HEK293 (cell line): Measurements from ENCODE around the gene KCND2.

Experiments used
- CTCF ChIA-PET: fragments of 350-600 bp; formaldehyde crosslinking; extraction: SDS; loops from one replicate; lab custom pipeline; 2021; ENCODE audit warnings: antibody characterized with exemption; lab: Yijun Ruan, JAX
- POLR2A ChIA-PET: fragments of 300-600 bp; formaldehyde crosslinking; extraction: SDS; loops from one replicate; lab custom pipeline; 2020; ENCODE audit warnings: antibody characterized with exemption, inconsistent platforms; lab: Yijun Ruan, JAX
- H3K27ac ChIP-seq: fragments of 200-500 bp; sonication (Bioruptor generic); 2 replicates; pipeline ENCODE4 v1.5.1; 2014; ENCODE audit warnings: low read depth, low read length, control low read depth, inconsistent platforms; ENCODE audit errors: extremely low read depth
- H3K36me3 ChIP-seq, 2 experiments: fragments of 200-500 bp in 1 of 2; sonication (Bioruptor generic) in 1 of 2; 1 replicate in 1 of 2; 2 replicates in 1 of 2; pipeline ENCODE4 v1.5.1; 2014 to 2017; ENCODE audit warnings: inconsistent platforms in 2 of 2, low read length in 2 of 2; ENCODE audit not compliant: control insufficient read depth in 2 of 2, insufficient read depth in 1 of 2
- H3K4me1 ChIP-seq: fragments of 200-500 bp; sonication (Bioruptor generic); 2 replicates; pipeline ENCODE4 v1.5.1; 2014; ENCODE audit warnings: mild to moderate bottlenecking, low read length, inconsistent platforms; ENCODE audit not compliant: control insufficient read depth, insufficient read depth
- H3K4me3 ChIP-seq: 2 replicates; pipeline ENCODE4 v1.5.1; 2011; ENCODE audit warnings: low read depth, mild to moderate bottlenecking, control low read depth, low read length, moderate library complexity
- H3K9me3 ChIP-seq: fragments of 200-500 bp; sonication (Bioruptor generic); 2 replicates; pipeline ENCODE4 v1.5.1; 2014; ENCODE audit warnings: low read depth, low read length, inconsistent platforms; ENCODE audit not compliant: control insufficient read depth, insufficient read depth
- BCL11B ChIP-seq: fragments of 450-650 bp; formaldehyde crosslinking; IDR thresholded peaks from 2 replicates; pipeline ENCODE4 v1.5.1; 2016; ENCODE audit warnings: low read depth, missing biosample characterization, missing genetic modification characterization
- CTCF ChIP-seq: fragments of 450-650 bp; formaldehyde crosslinking; IDR thresholded peaks from 2 replicates; pipeline ENCODE4 v1.5.1; 2016; ENCODE audit warnings: missing biosample characterization, missing genetic modification characterization
- EGR2 ChIP-seq: fragments of 450-650 bp; formaldehyde crosslinking; IDR thresholded peaks from 2 replicates; pipeline ENCODE4 v1.5.1; 2016; ENCODE audit warnings: low read depth, missing biosample characterization, missing genetic modification characterization
- GFI1B ChIP-seq: fragments of 450-650 bp; formaldehyde crosslinking; IDR thresholded peaks from 2 replicates; pipeline ENCODE4 v1.5.1; 2016; ENCODE audit warnings: missing biosample characterization, missing genetic modification characterization
- KLF10 ChIP-seq: fragments of 450-650 bp; IDR thresholded peaks from 2 replicates; pipeline ENCODE4 v1.5.1; 2018; ENCODE audit warnings: missing biosample characterization, mild to moderate bottlenecking, missing genetic modification characterization
- OVOL3 ChIP-seq: fragments of 450-650 bp; formaldehyde crosslinking; IDR thresholded peaks from 2 replicates; pipeline ENCODE4 v1.5.1; 2016; ENCODE audit warnings: missing biosample characterization, missing genetic modification characterization
- PRDM2 ChIP-seq: fragments of 450-650 bp; formaldehyde crosslinking; IDR thresholded peaks from 2 replicates; pipeline ENCODE4 v1.5.1; 2016; ENCODE audit warnings: missing biosample characterization, missing genetic modification characterization, borderline replicate concordance
- SP2 ChIP-seq: fragments of 450-650 bp; formaldehyde crosslinking; IDR thresholded peaks from 2 replicates; pipeline ENCODE4 v1.5.1; 2016; ENCODE audit warnings: missing biosample characterization, missing genetic modification characterization
- TRIM28 ChIP-seq: IDR thresholded peaks from 2 replicates; pipeline ENCODE4 v1.6.1; 2011; ENCODE audit warnings: low read length, control low read depth, borderline replicate concordance
- ZFHX2 ChIP-seq: fragments of 450-650 bp; formaldehyde crosslinking; conservative IDR thresholded peaks from 2 replicates; pipeline ENCODE4 v1.5.1; 2016; ENCODE audit warnings: missing biosample characterization, missing genetic modification characterization
- ZFP3 ChIP-seq: fragments of 450-650 bp; formaldehyde crosslinking; IDR thresholded peaks from 2 replicates; pipeline ENCODE4 v1.5.1; 2016; ENCODE audit warnings: low read depth, missing biosample characterization, missing genetic modification characterization
- ZNF114 ChIP-seq: fragments of 450-650 bp; formaldehyde crosslinking; IDR thresholded peaks from 2 replicates; pipeline ENCODE4 v1.5.0; 2017; ENCODE audit warnings: missing biosample characterization, missing genetic modification characterization
- ZNF132 ChIP-seq: fragments of 450-650 bp; formaldehyde crosslinking; IDR thresholded peaks from 2 replicates; pipeline ENCODE4 v1.5.1; 2017; ENCODE audit warnings: missing biosample characterization, missing genetic modification characterization, borderline replicate concordance
- ZNF394 ChIP-seq: fragments of 450-650 bp; formaldehyde crosslinking; IDR thresholded peaks from 2 replicates; pipeline ENCODE4 v1.5.1; 2016; ENCODE audit warnings: missing biosample characterization, missing genetic modification characterization, mild to moderate bottlenecking, moderate library complexity, borderline replicate concordance
- ZNF473 ChIP-seq: fragments of 450-650 bp; formaldehyde crosslinking; IDR thresholded peaks from 2 replicates; pipeline ENCODE4 v1.5.1; 2017; ENCODE audit warnings: missing biosample characterization, missing genetic modification characterization
- ZNF544 ChIP-seq: fragments of 450-650 bp; formaldehyde crosslinking; IDR thresholded peaks from 2 replicates; pipeline ENCODE4 v1.5.0; 2017; ENCODE audit warnings: missing biosample characterization, missing genetic modification characterization
- ZNF747 ChIP-seq: fragments of 450-650 bp; formaldehyde crosslinking; IDR thresholded peaks from 2 replicates; pipeline ENCODE4 v1.5.1; 2016; ENCODE audit warnings: missing biosample characterization, missing genetic modification characterization
- ZNF791 ChIP-seq: fragments of 450-650 bp; formaldehyde crosslinking; IDR thresholded peaks from 2 replicates; pipeline ENCODE4 v1.5.1; 2016; ENCODE audit warnings: missing biosample characterization, missing genetic modification characterization
- TF ChIP-seq, protein P1 (sequence below): fragments of 450-650 bp; formaldehyde crosslinking; IDR thresholded peaks from 2 replicates; pipeline ENCODE4 v1.5.1; 2016; ENCODE audit warnings: missing biosample characterization, missing genetic modification characterization
- TF ChIP-seq, protein P2 (sequence below): fragments of 450-650 bp; formaldehyde crosslinking; IDR thresholded peaks from 2 replicates; pipeline ENCODE4 v1.5.1; 2016; ENCODE audit warnings: missing biosample characterization, missing genetic modification characterization
- TF ChIP-seq, protein P3 (sequence below): IDR thresholded peaks from 2 replicates; pipeline ENCODE4 v1.6.1; 2011; ENCODE audit warnings: mild to moderate bottlenecking, low read depth, low read length, borderline replicate concordance
- TF ChIP-seq, protein P4 (sequence below): fragments of 450-650 bp; formaldehyde crosslinking; IDR thresholded peaks from 2 replicates; pipeline ENCODE4 v1.5.1; 2017; ENCODE audit warnings: missing biosample characterization, missing genetic modification characterization

Gene KCND2

DNA sequence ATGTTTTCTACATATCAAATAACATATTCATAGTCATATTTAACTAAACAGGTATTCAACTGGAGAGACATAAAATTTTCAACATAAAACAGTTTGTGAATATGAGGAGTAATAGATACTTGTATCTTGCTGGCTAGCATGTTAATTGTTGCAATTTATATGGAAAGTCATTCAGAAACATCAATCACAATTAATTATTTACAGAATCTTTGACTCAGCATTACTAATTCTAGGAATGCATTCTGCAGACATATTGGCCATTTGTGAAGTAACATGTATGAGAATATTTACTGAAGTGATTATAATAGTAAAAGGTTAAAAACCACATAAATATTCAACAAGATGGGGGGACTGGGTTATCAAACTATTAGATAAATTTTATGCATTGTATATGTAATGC is 381.3 kb downstream of the KCND2 start (continued):
- no peak for TF ChIP-seq ZNF473 (tag by site-specific recombination)
- no peak for TF ChIP-seq SP2
- no peak for TF ChIP-seq ZNF394 (tag by site-specific recombination)

DNA sequence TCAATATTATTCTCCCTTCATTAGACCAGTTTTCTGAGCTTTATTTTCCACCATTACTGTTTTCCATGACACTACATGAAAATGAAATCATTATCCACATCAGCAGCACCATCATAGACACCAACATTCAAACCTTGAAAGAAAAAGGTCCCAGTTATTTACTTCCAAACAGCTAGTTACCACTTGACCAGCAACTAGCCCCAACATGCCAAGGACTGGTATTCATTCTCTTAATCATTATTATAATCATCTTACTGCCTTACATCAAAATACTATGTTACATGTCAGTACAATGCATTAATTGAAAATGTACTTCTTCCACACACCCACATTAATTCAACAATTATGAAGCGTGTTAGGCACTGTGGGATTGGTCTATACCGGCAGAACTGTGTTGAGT is 385.5 kb downstream of the KCND2 start:
- POLR2A ChIA-PET = no interaction called here
- CTCF ChIA-PET = no interaction called here
- H3K4me3 ChIP-seq = no peak overlapping the region
- H3K4me1 ChIP-seq = no peaks in the 10 kb centered on the region
- no peaks in the 10 kb centered on the region for H3K9me3 ChIP-seq
- no peak for TF ChIP-seq ZNF791 (tag by site-specific recombination)
- no peak for TF ChIP-seq KLF10
- H3K27ac ChIP-seq = no peak overlapping the region
- no peaks in the 10 kb centered on the region for H3K36me3 ChIP-seq

GRCh38 chr7:120662291-120662690 is 389.3 kb downstream of the KCND2 start:
- CTCF ChIA-PET = no interaction called here

GRCh38 chr7:120665068-120665467 is 392.1 kb downstream of the KCND2 start:
- Histone ChIP-seq H3K4me1 (no peaks in the 10 kb centered on the region), H3K9me3 (no peaks in the 10 kb centered on the region), H3K36me3 (no peaks in the 10 kb centered on the region), H3K27ac (no peak overlapping the region), H3K4me3 (no peak overlapping the region)
- ChIA-PET POLR2A (no interaction called here), CTCF (no interaction called here)
- TF ChIP-seq, protein P1, sequence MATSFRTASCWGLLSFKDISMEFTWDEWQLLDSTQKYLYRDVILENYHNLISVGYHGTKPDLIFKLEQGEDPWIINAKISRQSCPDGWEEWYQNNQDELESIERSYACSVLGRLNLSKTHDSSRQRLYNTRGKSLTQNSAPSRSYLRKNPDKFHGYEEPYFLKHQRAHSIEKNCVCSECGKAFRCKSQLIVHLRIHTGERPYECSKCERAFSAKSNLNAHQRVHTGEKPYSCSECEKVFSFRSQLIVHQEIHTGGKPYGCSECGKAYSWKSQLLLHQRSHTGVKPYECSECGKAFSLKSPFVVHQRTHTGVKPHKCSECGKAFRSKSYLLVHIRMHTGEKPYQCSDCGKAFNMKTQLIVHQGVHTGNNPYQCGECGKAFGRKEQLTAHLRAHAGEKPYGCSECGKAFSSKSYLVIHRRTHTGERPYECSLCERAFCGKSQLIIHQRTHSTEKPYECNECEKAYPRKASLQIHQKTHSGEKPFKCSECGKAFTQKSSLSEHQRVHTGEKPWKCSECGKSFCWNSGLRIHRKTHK (tag by site-specific recombination) = no peak
- TF ChIP-seq ZFP3 (tag by site-specific recombination) = no peak
- TF ChIP-seq GFI1B (tag by site-specific recombination) = no peak
- TF ChIP-seq, protein P2, sequence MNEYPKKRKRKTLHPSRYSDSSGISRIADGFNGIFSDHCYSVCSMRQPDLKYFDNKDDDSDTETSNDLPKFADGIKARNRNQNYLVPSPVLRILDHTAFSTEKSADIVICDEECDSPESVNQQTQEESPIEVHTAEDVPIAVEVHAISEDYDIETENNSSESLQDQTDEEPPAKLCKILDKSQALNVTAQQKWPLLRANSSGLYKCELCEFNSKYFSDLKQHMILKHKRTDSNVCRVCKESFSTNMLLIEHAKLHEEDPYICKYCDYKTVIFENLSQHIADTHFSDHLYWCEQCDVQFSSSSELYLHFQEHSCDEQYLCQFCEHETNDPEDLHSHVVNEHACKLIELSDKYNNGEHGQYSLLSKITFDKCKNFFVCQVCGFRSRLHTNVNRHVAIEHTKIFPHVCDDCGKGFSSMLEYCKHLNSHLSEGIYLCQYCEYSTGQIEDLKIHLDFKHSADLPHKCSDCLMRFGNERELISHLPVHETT (tag by site-specific recombination) = no peak
- TF ChIP-seq, protein P3, sequence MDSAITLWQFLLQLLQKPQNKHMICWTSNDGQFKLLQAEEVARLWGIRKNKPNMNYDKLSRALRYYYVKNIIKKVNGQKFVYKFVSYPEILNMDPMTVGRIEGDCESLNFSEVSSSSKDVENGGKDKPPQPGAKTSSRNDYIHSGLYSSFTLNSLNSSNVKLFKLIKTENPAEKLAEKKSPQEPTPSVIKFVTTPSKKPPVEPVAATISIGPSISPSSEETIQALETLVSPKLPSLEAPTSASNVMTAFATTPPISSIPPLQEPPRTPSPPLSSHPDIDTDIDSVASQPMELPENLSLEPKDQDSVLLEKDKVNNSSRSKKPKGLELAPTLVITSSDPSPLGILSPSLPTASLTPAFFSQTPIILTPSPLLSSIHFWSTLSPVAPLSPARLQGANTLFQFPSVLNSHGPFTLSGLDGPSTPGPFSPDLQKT = no peak
- no peak for TF ChIP-seq ZFHX2
- TF ChIP-seq PRDM2 (tag by site-specific recombination) = no peak
- TF ChIP-seq CTCF = no peak

More at GRCh38 chr7:120662291-120662690, 389.3 kb downstream of the KCND2 start:
- Histone ChIP-seq H3K27ac (no peak overlapping the region), H3K36me3 (no peaks in the 10 kb centered on the region)
- TF ChIP-seq ZNF747 (tag by site-specific recombination) = no peak
- no peak for TF ChIP-seq EGR2
- TF ChIP-seq, protein P4, sequence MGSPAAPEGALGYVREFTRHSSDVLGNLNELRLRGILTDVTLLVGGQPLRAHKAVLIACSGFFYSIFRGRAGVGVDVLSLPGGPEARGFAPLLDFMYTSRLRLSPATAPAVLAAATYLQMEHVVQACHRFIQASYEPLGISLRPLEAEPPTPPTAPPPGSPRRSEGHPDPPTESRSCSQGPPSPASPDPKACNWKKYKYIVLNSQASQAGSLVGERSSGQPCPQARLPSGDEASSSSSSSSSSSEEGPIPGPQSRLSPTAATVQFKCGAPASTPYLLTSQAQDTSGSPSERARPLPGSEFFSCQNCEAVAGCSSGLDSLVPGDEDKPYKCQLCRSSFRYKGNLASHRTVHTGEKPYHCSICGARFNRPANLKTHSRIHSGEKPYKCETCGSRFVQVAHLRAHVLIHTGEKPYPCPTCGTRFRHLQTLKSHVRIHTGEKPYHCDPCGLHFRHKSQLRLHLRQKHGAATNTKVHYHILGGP (tag by site-specific recombination) = no peak
- TF ChIP-seq ZNF544 (tag by site-specific recombination) = no peak
- no peak for TF ChIP-seq TRIM28
- TF ChIP-seq ZNF132 (tag by site-specific recombination) = no peak
- no peak for TF ChIP-seq BCL11B (tag by site-specific recombination)
- TF ChIP-seq OVOL3 = no peak
- TF ChIP-seq ZNF114 (tag by site-specific recombination) = no peak
- TF ChIP-seq, all 188 proteins: peak for 0
- H3K9me3 ChIP-seq = no peaks in the 10 kb centered on the region
- H3K4me1 ChIP-seq = no peaks in the 10 kb centered on the region
- POLR2A ChIA-PET = no interaction called here
- no peak overlapping the region for H3K4me3 ChIP-seq
